ENCODE results near the gene PEAK3. TPM values are rescaled to one million over a fixed set of nuclear protein-coding genes. Genes with fewer than 3 reads are reported as not detected.
A peak's percentile ranks its signal among the peaks of the same experiment; 100 is the strongest.

Gene PEAK3
- total and polyA plus RNA-seq, 4 donors, result 0.11 to 0.20 (median 0.16) TPM; not detected in 1

GRCh38 chr19:2239771-2240770, 41.9 kb downstream of the PEAK3 start:
- Histone ChIP-seq H3K36me3 (ENCODE audit: control insufficient read depth, insufficient read depth, low read length) (peaks cover 54% of the 10 kb centered on the region), H3K27me3 (ENCODE audit: control insufficient read depth, insufficient read depth, low read length) (no peaks in the 10 kb centered on the region), H3K4me3 (ENCODE audit: low read depth, low read length) (peak overlapping the region; percentile 38), H3K27ac (ENCODE audit: low read depth, low read length) (peak overlapping the region; percentile 69), H3K9me3 (ENCODE audit: control insufficient read depth, insufficient read depth, low read length) (no peaks in the 10 kb centered on the region), H3K4me1 (ENCODE audit: control insufficient read depth, insufficient read depth, low read length) (peaks cover 59% of the 10 kb centered on the region)
- 25% methylated on average over 32 of the region's 34 CpGs for WGBS (ENCODE audit: insufficient coverage)
- peak in 1 of 6 donors; percentile 34 for DNase-seq (ENCODE audit: low read depth in 4 of 6, low spot score in 6 of 6)

GRCh38 chr19:2239173-2239572, 42.8 kb downstream of the PEAK3 start:
- 60% methylated on average over 1 of the region's 10 CpGs for WGBS (ENCODE audit: insufficient coverage)
- Histone ChIP-seq H3K27ac (ENCODE audit: low read depth, low read length) (peak overlapping the region; percentile 69), H3K27me3 (ENCODE audit: control insufficient read depth, insufficient read depth, low read length) (no peaks in the 10 kb centered on the region), H3K4me1 (ENCODE audit: control insufficient read depth, insufficient read depth, low read length) (peaks cover 68% of the 10 kb centered on the region), H3K4me3 (ENCODE audit: low read depth, low read length) (peak overlapping the region; percentile 38), H3K36me3 (ENCODE audit: control insufficient read depth, insufficient read depth, low read length) (peaks cover 54% of the 10 kb centered on the region), H3K9me3 (ENCODE audit: control insufficient read depth, insufficient read depth, low read length) (no peaks in the 10 kb centered on the region)
- DNase-seq (ENCODE audit: low read depth in 4 of 6, low spot score in 6 of 6), result no peak

GRCh38 chr19:2237869-2238153, 44.2 kb downstream of the PEAK3 start:
- H3K27me3 ChIP-seq (ENCODE audit: control insufficient read depth, insufficient read depth, low read length), result no peaks in the 10 kb centered on the region
- H3K4me1 ChIP-seq (ENCODE audit: control insufficient read depth, insufficient read depth, low read length), result peaks cover 77% of the 10 kb centered on the region
- WGBS (ENCODE audit: insufficient coverage), result 83% methylated on average over 2 of the region's 6 CpGs
- H3K36me3 ChIP-seq (ENCODE audit: control insufficient read depth, insufficient read depth, low read length), result peaks cover 54% of the 10 kb centered on the region
- H3K4me3 ChIP-seq (ENCODE audit: low read depth, low read length), result peak overlapping the region; percentile 68
- no peaks in the 10 kb centered on the region for H3K9me3 ChIP-seq (ENCODE audit: control insufficient read depth, insufficient read depth, low read length)
- DNase-seq (ENCODE audit: low read depth in 4 of 6, low spot score in 6 of 6), result no peak
- no peak overlapping the region for H3K27ac ChIP-seq (ENCODE audit: low read depth, low read length)

- DNase-seq (ENCODE audit: low read depth in 4 of 6, low spot score in 6 of 6), result peak in 1 of 6 donors; percentile 15
- no peaks in the 10 kb centered on the region for H3K9me3 ChIP-seq (ENCODE audit: control insufficient read depth, insufficient read depth, low read length)
- peaks cover 74% of the 10 kb centered on the region for H3K4me1 ChIP-seq (ENCODE audit: control insufficient read depth, insufficient read depth, low read length)
- H3K4me3 ChIP-seq (ENCODE audit: low read depth, low read length), result peak overlapping the region; percentile 68
- WGBS (ENCODE audit: insufficient coverage), result 46% methylated on average over 38 of the region's 43 CpGs
- peak overlapping the region; percentile 98 for H3K27ac ChIP-seq (ENCODE audit: low read depth, low read length)
- H3K36me3 ChIP-seq (ENCODE audit: control insufficient read depth, insufficient read depth, low read length), result peaks cover 59% of the 10 kb centered on the region
- no peaks in the 10 kb centered on the region for H3K27me3 ChIP-seq (ENCODE audit: control insufficient read depth, insufficient read depth, low read length)
These were observed 44.7 kb downstream of the PEAK3 start for GRCh38 chr19:2237051-2237868.

- no peaks in the 10 kb centered on the region for H3K27me3 ChIP-seq (ENCODE audit: control insufficient read depth, insufficient read depth, low read length)
- DNase-seq (ENCODE audit: low read depth in 4 of 6, low spot score in 6 of 6), result peak; percentile 94 to 100 (median 96)
- WGBS (ENCODE audit: insufficient coverage), result under 1% methylated on average over 78 of the region's 80 CpGs
- peak within 1 kb of the TSS; percentile 98 for H3K27ac ChIP-seq (ENCODE audit: low read depth, low read length)
- peak within 1 kb of the TSS; percentile 68 for H3K4me3 ChIP-seq (ENCODE audit: low read depth, low read length)
- peaks cover 66% of the 10 kb centered on the region for H3K4me1 ChIP-seq (ENCODE audit: control insufficient read depth, insufficient read depth, low read length)
- no peaks in the 10 kb centered on the region for H3K9me3 ChIP-seq (ENCODE audit: control insufficient read depth, insufficient read depth, low read length)
- H3K36me3 ChIP-seq (ENCODE audit: control insufficient read depth, insufficient read depth, low read length), result peaks cover 60% of the 10 kb centered on the region
These were observed 45.5 kb downstream of the PEAK3 start, which contains the start of the genes PLEKHJ1 and SF3A2 for GRCh38 chr19:2236314-2237050. PLEKHJ1 (minus strand) TSS chr19:2236329; CDS start chr19:2236248, 81 bp downstream. SF3A2 (plus strand) TSS chr19:2236824; CDS start chr19:2243419, 6,595 bp downstream.

- WGBS (ENCODE audit: insufficient coverage), result 0% methylated on average over 28 of the region's 28 CpGs
- Histone ChIP-seq H3K36me3 (ENCODE audit: control insufficient read depth, insufficient read depth, low read length) (peaks cover 60% of the 10 kb centered on the region), H3K4me1 (ENCODE audit: control insufficient read depth, insufficient read depth, low read length) (peaks cover 61% of the 10 kb centered on the region), H3K4me3 (ENCODE audit: low read depth, low read length) (peak overlapping the region; percentile 68), H3K27me3 (ENCODE audit: control insufficient read depth, insufficient read depth, low read length) (no peaks in the 10 kb centered on the region), H3K9me3 (ENCODE audit: control insufficient read depth, insufficient read depth, low read length) (no peaks in the 10 kb centered on the region), H3K27ac (ENCODE audit: low read depth, low read length) (peak overlapping the region; percentile 98)
- no peak for DNase-seq (ENCODE audit: low read depth in 4 of 6, low spot score in 6 of 6)
These were observed 46.0 kb downstream of the PEAK3 start for GRCh38 chr19:2236064-2236313.

- H3K4me1 ChIP-seq (ENCODE audit: control insufficient read depth, insufficient read depth, low read length), result peaks cover 56% of the 10 kb centered on the region
- no peaks in the 10 kb centered on the region for H3K9me3 ChIP-seq (ENCODE audit: control insufficient read depth, insufficient read depth, low read length)
- peak overlapping the region; percentile 68 for H3K4me3 ChIP-seq (ENCODE audit: low read depth, low read length)
- H3K36me3 ChIP-seq (ENCODE audit: control insufficient read depth, insufficient read depth, low read length), result peaks cover 60% of the 10 kb centered on the region
- WGBS (ENCODE audit: insufficient coverage), result under 1% methylated on average over 48 of the region's 48 CpGs
- no peaks in the 10 kb centered on the region for H3K27me3 ChIP-seq (ENCODE audit: control insufficient read depth, insufficient read depth, low read length)
- peak overlapping the region; percentile 98 for H3K27ac ChIP-seq (ENCODE audit: low read depth, low read length)
- no peak for DNase-seq (ENCODE audit: low read depth in 4 of 6, low spot score in 6 of 6)
These were observed 46.5 kb downstream of the PEAK3 start for GRCh38 chr19:2235381-2236063.

- H3K27me3 ChIP-seq (ENCODE audit: control insufficient read depth, insufficient read depth, low read length), result no peaks in the 10 kb centered on the region
- H3K9me3 ChIP-seq (ENCODE audit: control insufficient read depth, insufficient read depth, low read length), result no peaks in the 10 kb centered on the region
- no peak overlapping the region for H3K27ac ChIP-seq (ENCODE audit: low read depth, low read length)
- H3K4me3 ChIP-seq (ENCODE audit: low read depth, low read length), result peak overlapping the region; percentile 68
- WGBS (ENCODE audit: insufficient coverage), result 42% methylated on average over 4 of the region's 6 CpGs
- DNase-seq (ENCODE audit: low read depth in 4 of 6, low spot score in 6 of 6), result no peak
- peaks cover 51% of the 10 kb centered on the region for H3K4me1 ChIP-seq (ENCODE audit: control insufficient read depth, insufficient read depth, low read length)
- peaks cover 60% of the 10 kb centered on the region for H3K36me3 ChIP-seq (ENCODE audit: control insufficient read depth, insufficient read depth, low read length)
These were observed 47.0 kb downstream of the PEAK3 start for GRCh38 chr19:2234996-2235380.

Data from spinal cord (tissue), 10 donors.